ENCODE measurements around the gene KCNQ1. TPM values are rescaled to one million over a fixed set of nuclear protein-coding genes. Genes with fewer than 3 reads are reported as not detected.

Gene KCNQ1
- total and polyA plus RNA-seq, 2 of the 13 experiments (the other 11 are each of a cell fraction or from before 2014, with no cell fraction given) = 0.02 to 0.08 TPM

- TF ChIP-seq TFDP2 (CRISPR knock-in tag; IDR thresholded peaks at IDR 0.05) (peak; percentile 53; the same call in 1 of the 2 replicates), PRDM10 (CRISPR knock-in tag; IDR thresholded peaks at IDR 0.05; ENCODE audit: low read depth) (no peak; the same call in 1 of the 2 replicates), SNRNP70 (IDR thresholded peaks at IDR 0.05; ENCODE audit: low read depth, low read length) (no peak), RBFOX2 (IDR thresholded peaks at IDR 0.05; ENCODE audit: low read depth, low read length) (peak; percentile 97), TOPORS (CRISPR knock-in tag; IDR thresholded peaks at IDR 0.05) (peak; percentile 86; the same call in 1 of the 2 replicates), ZNF230 (CRISPR knock-in tag; IDR thresholded peaks at IDR 0.05) (peak; percentile 15; the same call in 1 of the 2 replicates), KDM6A (CRISPR knock-in tag; IDR thresholded peaks at IDR 0.05; ENCODE audit: low read depth) (no peak), ZSCAN30 (CRISPR knock-in tag; IDR thresholded peaks at IDR 0.05) (0 out of 2 replicates have a peak, but pooled peaks have one; percentile 73), ZNF672 (CRISPR knock-in tag; IDR thresholded peaks at IDR 0.05) (no peak), ZSCAN9 (CRISPR knock-in tag; IDR thresholded peaks at IDR 0.05; ENCODE audit: borderline replicate concordance) (peak; percentile 6; the same call in 1 of the 2 replicates), ZNF101 (CRISPR knock-in tag; IDR thresholded peaks at IDR 0.05; ENCODE audit: borderline replicate concordance, low read depth) (no peak), ZBTB26 (CRISPR knock-in tag; IDR thresholded peaks at IDR 0.05; ENCODE audit: borderline replicate concordance) (no peak; the same call in 1 of the 2 replicates), ETV6 (CRISPR knock-in tag; conservative IDR thresholded peaks at IDR 0.05) (peak; percentile 79), ZNF710 (CRISPR knock-in tag; IDR thresholded peaks at IDR 0.05; ENCODE audit: borderline replicate concordance) (peak; percentile 77; the same call in 1 of the 2 replicates), MAFG (CRISPR knock-in tag; IDR thresholded peaks at IDR 0.05) (no peak), ATF2 (CRISPR knock-in tag; IDR thresholded peaks at IDR 0.05) (peak; percentile 95), MTA1 (CRISPR knock-in tag; IDR thresholded peaks at IDR 0.05; ENCODE audit: borderline replicate concordance) (peak; percentile 44; the same call in 1 of the 2 replicates), MXD4 (CRISPR knock-in tag; IDR thresholded peaks at IDR 0.05) (peak; percentile 75), NKX3-1 (CRISPR knock-in tag; IDR thresholded peaks at IDR 0.05) (no peak), ZNF530 (CRISPR knock-in tag; IDR thresholded peaks at IDR 0.05; ENCODE audit: low read depth) (no peak)
Measured at GRCh38 chr11:2400069-2400761, 44.6 kb upstream of the KCNQ1 start, which contains the start of gene TSSC4 (continued).

Measured in HepG2 (cell line).